AG10803 (cell line): ENCODE data around the gene CYBC1.

Experiments
- DNase-seq: peaks from one replicate; pipeline ENCODE4 v3.0.0; 2010; ENCODE audit warnings: low read depth
- H3K4me3 ChIP-seq: 2 replicates; pipeline ENCODE4 v1.5.1; 2011; ENCODE audit warnings: mild to moderate bottlenecking, low read length, control low read depth
- CTCF ChIP-seq: conservative IDR thresholded peaks from 2 replicates; pipeline ENCODE4 v1.5.1; 2011; ENCODE audit warnings: mild to moderate bottlenecking, low read length, control low read depth, inconsistent platforms

CYBC1 gene

DNA sequence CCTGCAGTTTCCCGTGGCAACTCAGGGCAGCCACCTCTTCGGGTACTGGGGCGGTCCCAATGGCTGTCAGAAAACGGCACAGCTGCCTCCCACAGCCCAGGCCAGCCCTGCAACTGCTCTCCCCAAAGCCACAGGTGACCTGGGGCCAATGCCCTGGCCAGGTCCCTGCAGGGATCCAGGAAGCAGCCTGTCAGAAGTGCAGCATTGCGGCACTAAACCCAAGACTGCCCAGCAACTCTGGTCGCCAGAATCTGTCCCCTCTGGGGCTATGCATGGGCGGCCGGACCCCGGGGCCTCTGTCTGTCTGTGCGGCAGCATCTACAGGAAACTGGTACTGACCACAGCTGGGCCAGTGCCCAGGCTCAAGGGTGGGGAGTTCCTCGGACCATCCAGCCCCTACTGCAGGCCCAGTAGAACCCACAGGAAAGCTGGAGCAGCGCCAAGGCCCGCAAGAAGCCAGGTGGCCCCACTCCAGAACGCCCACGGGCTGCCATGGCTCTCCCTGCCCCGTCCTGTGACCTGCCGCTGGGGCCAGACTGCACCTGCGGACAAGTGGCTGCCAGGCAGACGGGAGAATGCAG lies 5.5 kb downstream of the CYBC1 start:
- no peak overlapping the region for H3K4me3 ChIP-seq
- no peak for DNase-seq
- TF ChIP-seq CTCF: no peak

DNA sequence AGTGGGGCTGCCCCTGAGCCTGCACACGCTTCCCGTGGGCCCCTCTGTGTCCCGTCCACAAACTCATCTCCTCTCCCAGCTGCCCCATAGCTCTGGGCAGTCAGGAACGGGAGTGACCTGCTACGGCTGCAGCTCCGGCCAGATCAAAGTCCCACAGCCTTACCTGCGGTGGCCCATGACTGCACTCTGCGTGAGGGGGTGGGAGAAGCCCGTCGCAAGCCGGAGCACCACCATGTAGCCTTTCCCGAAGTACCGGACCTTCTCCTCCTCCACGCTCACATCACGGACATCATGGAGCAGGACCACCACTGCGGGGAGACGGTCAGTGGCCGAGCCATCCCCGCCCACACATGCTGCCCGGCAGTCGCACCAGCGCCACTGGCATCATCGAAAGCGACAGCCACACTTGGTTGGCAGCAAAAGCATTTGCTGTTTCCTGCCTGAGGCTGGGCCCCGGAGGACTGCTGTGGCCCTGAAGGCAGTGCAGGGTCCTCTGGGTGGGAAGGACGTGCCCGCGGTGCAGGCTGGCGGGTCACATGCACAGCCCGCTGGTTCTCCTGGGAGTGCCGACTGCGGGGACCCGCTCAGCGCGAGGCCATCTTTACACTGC lies 6.2 kb downstream of the CYBC1 start:
- TF ChIP-seq CTCF: no peak
- no peak for DNase-seq
- H3K4me3 ChIP-seq: no peak overlapping the region

- TF ChIP-seq CTCF: no peak
- H3K4me3 ChIP-seq: no peak overlapping the region
Measured at GRCh38 chr17:82443465-82444283, 6.9 kb downstream of the CYBC1 start.

GRCh38 chr17:82442643-82443464 lies 7.7 kb downstream of the CYBC1 start:
- DNase-seq: no peak
- no peak for TF ChIP-seq CTCF
- H3K4me3 ChIP-seq: no peak overlapping the region

More at GRCh38 chr17:82443465-82444283, 6.9 kb downstream of the CYBC1 start:
- no peak for DNase-seq

GRCh38 chr17:82441691-82442487 lies 8.7 kb downstream of the CYBC1 start:
- DNase-seq: no peak
- TF ChIP-seq CTCF: no peak

GRCh38 chr17:82440991-82441627 lies 9.4 kb downstream of the CYBC1 start:
- TF ChIP-seq CTCF: no peak
- no peak for DNase-seq
- H3K4me3 ChIP-seq: no peak overlapping the region

More at GRCh38 chr17:82441691-82442487, 8.7 kb downstream of the CYBC1 start:
- H3K4me3 ChIP-seq: no peak overlapping the region
